Thymus (tissue), 11 donors: Measurements from ENCODE around the gene SLC13A3. TPM values are rescaled to one million over a fixed set of nuclear protein-coding genes. Genes with fewer than 3 reads are reported as not detected.

Experiments
- DNase-seq, 9 donors: peaks; one replicate each; pipeline ENCODE4 v3.0.0-alpha.2; 2013; ENCODE audit warnings: low spot score in 9 of 9, low read depth in 6 of 9, missing footprints in 1 of 9
- H3K27ac ChIP-seq, 2 donors: one replicate each; pipeline ENCODE4 v1.5.1; 2013; ENCODE audit warnings: control low read depth in 1 of 2, low read depth in 1 of 2, low read length in 1 of 2, mild to moderate bottlenecking in 1 of 2, moderate library complexity in 1 of 2
- H3K27me3 ChIP-seq, 2 donors: one replicate each; pipeline ENCODE4 v1.5.1; 2013; ENCODE audit warnings: low read length in 1 of 2; ENCODE audit not compliant: control insufficient read depth in 2 of 2, insufficient read depth in 1 of 2
- H3K36me3 ChIP-seq, 2 donors: one replicate each; pipeline ENCODE4 v1.5.1; 2013; ENCODE audit warnings: low read length in 1 of 2, mild to moderate bottlenecking in 1 of 2, moderate library complexity in 1 of 2; ENCODE audit not compliant: control insufficient read depth in 2 of 2, insufficient read depth in 2 of 2
- H3K4me1 ChIP-seq, 2 donors: one replicate each; pipeline ENCODE4 v1.5.1; 2013; ENCODE audit warnings: low read length in 2 of 2; ENCODE audit not compliant: control insufficient read depth in 2 of 2, insufficient read depth in 2 of 2
- H3K4me3 ChIP-seq, 2 donors: one replicate each; pipeline ENCODE4 v1.5.1; 2013; ENCODE audit warnings: low read length in 2 of 2, control low read depth in 1 of 2, mild to moderate bottlenecking in 1 of 2
- H3K9me3 ChIP-seq, 2 donors: one replicate each; pipeline ENCODE4 v1.5.1; 2013; ENCODE audit warnings: low read length in 1 of 2, mild to moderate bottlenecking in 1 of 2; ENCODE audit not compliant: control insufficient read depth in 2 of 2, insufficient read depth in 1 of 2
- WGBS: extraction: QIAGEN DNeasy Blood & Tissue Kit; methylation state at CpG from one replicate; pipeline ENCODE4 v1.1.7; 2013; 5-methylcytosine and 5-hydroxymethylcytosine counted together
- polyA plus RNA-seq: library from polyadenylated mRNA; stranded (reverse); fragments of 200-250 nt; gene quantifications from one replicate; pipeline ENCODE4 v1.2.3, GENCODE V29; 2013
- total RNA-seq: library from RNA; stranded (reverse); fragments of 120-200 nt; gene quantifications from one replicate; pipeline ENCODE4 v1.2.4, GENCODE V29; 2013
- donor health status: healthy.

Gene SLC13A3
- total and polyA plus RNA-seq, 2 donors, result 1.4 to 1.9 TPM

DNA sequence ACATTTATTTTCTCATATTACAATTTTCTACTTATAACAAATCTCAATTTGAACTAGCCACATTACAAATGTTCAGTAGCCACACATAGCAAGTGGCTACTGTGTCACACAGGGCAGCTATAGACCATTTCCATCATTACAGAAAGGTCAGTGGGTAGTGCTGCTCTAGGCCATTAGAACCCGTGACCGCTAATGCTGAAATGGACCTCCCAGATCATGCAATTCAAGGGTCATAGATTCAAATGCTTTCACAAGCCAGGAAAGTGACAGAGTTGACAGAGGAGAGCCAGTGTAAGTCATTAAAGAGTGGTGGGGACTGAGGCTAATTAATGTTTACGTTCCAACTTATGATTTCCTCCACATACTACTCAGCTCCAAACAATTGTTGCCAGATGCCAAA, 97.3 kb downstream of the SLC13A3 start:
- WGBS, result 98% methylated on average over 3 of the region's 3 CpGs
- no peak overlapping the region for H3K27ac ChIP-seq
- peaks cover 0 to 3% of the 10 kb centered on the region in 2 donors for H3K27me3 ChIP-seq
- H3K4me3 ChIP-seq, result no peak overlapping the region
- H3K9me3 ChIP-seq, result no peaks in the 10 kb centered on the region
- no peaks in the 10 kb centered on the region for H3K36me3 ChIP-seq
- no peak for DNase-seq
- H3K4me1 ChIP-seq, result peaks cover 0 to 8% of the 10 kb centered on the region in 2 donors

DNA sequence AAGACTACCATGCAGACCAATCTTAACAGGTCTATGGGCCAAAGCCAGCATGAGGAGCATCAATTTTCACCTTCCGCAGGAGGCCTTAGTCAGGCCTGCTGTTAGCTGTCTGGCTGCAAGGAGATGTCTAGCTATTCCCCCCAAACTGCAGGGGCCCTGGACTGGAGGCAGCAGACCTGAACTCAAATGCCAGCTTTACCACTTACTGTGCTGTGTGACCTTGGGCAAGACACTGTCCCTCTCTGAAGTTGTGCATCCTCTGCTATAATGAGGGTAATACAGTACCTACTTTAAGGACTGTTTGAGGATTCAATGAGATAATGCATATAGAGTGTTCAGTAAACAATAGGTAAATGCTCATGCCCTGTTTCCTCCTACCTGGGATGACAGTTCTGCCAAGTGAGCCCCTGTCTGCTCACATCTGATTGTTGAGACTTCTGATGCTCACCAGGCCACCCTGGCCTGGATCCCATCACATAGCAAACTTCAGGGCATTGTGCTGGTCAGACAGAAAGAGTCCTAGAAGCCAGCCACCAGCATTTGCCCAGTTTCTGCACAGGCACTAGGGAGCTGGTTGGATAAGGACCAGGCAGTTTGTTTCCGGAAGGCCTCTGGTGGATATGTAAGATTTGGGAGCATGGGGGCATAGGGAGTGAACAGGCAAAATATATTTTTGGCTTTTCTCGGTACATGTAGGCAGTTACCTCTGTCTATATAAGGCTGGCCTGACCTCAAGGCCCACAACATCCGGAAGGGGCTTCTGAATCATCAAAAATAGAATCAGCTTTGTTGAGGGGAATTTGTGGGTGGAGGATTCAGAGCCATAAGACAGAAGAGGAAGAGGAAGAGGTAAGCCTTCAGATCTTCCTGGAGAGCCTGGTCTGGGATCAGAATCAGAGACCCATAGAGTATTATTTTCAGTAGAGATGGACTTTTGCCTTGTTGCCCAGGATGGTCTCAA, 98.5 kb downstream of the SLC13A3 start:
- no peaks in the 10 kb centered on the region for H3K9me3 ChIP-seq
- peaks cover 0 to 8% of the 10 kb centered on the region in 2 donors for H3K4me1 ChIP-seq
- H3K36me3 ChIP-seq, result no peaks in the 10 kb centered on the region
- 30% methylated on average over 4 of the region's 4 CpGs for WGBS
- no peak overlapping the region for H3K4me3 ChIP-seq
- H3K27ac ChIP-seq, result no peak overlapping the region
- H3K27me3 ChIP-seq, result peaks cover 0 to 3% of the 10 kb centered on the region in 2 donors
- DNase-seq, result peak in 2 of 9 donors; percentile 16 to 41

DNA sequence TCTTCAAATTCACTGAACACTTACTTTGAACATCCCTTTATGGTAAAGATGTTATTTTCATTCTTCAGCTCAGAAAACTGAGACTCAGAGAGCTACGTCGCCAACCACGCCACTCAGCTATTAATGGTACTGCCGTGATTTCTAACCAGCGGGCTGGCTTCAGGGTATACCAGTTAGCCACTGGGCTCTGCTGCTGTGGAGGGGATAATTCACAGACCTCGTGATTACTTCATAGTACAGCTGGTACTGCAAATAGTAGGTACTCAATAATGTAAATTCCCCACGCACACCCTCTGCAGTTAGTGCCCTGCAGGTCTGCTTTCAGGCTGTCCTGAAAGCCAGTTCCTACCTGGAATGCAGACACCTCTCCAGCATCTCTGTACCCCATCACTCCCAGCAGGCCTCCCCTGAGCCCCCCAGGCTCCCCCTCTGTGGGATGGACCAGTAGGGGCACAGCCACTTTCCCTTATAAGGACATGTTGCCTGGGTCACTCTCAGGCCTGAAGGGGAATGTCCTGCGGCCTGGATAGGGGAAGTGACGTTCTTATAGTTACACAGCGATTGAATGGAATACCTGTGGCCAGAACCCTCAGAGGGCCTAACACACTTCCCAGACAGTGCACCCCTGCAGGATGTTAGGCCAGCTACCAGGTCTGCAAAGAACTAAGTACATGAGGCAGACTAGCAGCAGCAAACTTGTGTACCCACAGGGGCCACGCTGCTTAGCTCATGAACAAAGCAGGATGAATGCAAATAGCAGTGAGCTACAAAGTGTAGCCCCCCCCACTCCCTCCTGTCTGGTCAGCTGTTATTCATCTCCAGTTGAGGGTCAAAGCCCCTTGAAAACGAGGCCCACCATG, 99.5 kb downstream of the SLC13A3 start:
- 88% methylated on average over 12 of the region's 12 CpGs for WGBS
- H3K27ac ChIP-seq, result no peak overlapping the region
- H3K4me3 ChIP-seq, result no peak overlapping the region
- no peaks in the 10 kb centered on the region for H3K36me3 ChIP-seq
- H3K27me3 ChIP-seq, result peaks cover 0 to 3% of the 10 kb centered on the region in 2 donors
- peaks cover 0 to 8% of the 10 kb centered on the region in 2 donors for H3K4me1 ChIP-seq
- DNase-seq, result no peak
- no peaks in the 10 kb centered on the region for H3K9me3 ChIP-seq

DNA sequence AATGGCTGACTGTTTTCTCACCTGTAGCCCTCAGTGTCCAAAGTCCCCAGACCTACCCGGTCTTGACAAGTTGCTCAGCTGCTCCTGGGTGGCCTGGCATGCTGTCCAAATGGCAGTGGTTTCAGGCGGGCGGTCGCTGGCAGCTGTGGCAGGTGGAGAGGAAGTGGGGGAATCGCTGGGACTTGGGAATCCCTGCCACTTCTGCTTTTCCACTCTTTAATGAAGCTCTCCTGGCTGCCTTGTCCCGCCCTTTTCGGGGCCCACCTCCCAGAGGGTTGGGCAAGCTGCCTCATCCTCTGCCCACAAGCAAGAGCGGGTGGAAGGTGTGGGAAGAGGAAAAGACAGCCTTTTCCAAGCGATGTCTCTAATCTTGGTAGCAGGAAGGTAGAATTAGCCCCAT, 100.8 kb downstream of the SLC13A3 start, which contains the start of gene OCSTAMP:
Gene OCSTAMP, minus strand, starts transcription at position 194 of the 400 bp plus-strand sequence. Its CDS starts 94 bp downstream, at position 100.
- Histone ChIP-seq H3K4me1 (peaks cover 0 to 8% of the 10 kb centered on the region in 2 donors), H3K9me3 (no peaks in the 10 kb centered on the region), H3K36me3 (no peaks in the 10 kb centered on the region), H3K4me3 (no peak within 1 kb of the TSS), H3K27me3 (peaks cover 0 to 3% of the 10 kb centered on the region in 2 donors), H3K27ac (no peak within 1 kb of the TSS)
- WGBS, result 6% methylated on average over 9 of the region's 9 CpGs
- DNase-seq, result no peak

GRCh38 chr20:46549188-46549972, 101.9 kb downstream of the SLC13A3 start:
- WGBS, result 94% methylated on average over 4 of the region's 4 CpGs
- peaks cover 0 to 8% of the 10 kb centered on the region in 2 donors for H3K4me1 ChIP-seq

DNA sequence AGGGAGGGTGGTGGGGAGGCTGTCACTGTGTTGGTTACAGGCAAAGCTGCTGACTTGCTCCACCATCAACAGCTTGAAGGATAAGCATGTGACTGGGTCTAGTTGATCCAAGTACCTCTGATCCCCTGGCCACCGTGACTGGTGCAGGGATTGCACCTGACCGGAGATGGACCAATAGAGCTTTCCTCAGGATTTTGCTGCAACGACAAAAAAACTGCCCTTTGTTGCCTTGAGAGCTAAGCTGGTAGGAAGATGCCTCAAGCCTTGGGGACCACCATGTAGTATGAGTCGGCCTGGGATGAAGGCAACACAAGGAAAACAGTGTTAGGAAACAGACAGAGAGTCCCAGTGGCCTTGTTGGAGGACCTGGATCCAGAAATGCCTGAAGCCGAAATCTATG, 102.6 kb downstream of the SLC13A3 start:
- no peak for DNase-seq
- no peak overlapping the region for H3K4me3 ChIP-seq
- H3K4me1 ChIP-seq, result peaks cover 0 to 8% of the 10 kb centered on the region in 2 donors
- H3K27ac ChIP-seq, result no peak overlapping the region
- H3K27me3 ChIP-seq, result peaks cover 0 to 3% of the 10 kb centered on the region in 2 donors
- WGBS, result 94% methylated on average over 5 of the region's 5 CpGs
- no peaks in the 10 kb centered on the region for H3K36me3 ChIP-seq
- H3K9me3 ChIP-seq, result no peaks in the 10 kb centered on the region

More at GRCh38 chr20:46549188-46549972, 101.9 kb downstream of the SLC13A3 start:
- Histone ChIP-seq H3K36me3 (no peaks in the 10 kb centered on the region), H3K27ac (no peak overlapping the region), H3K9me3 (no peaks in the 10 kb centered on the region), H3K4me3 (no peak overlapping the region), H3K27me3 (peaks cover 0 to 3% of the 10 kb centered on the region in 2 donors)
- no peak for DNase-seq

DNA sequence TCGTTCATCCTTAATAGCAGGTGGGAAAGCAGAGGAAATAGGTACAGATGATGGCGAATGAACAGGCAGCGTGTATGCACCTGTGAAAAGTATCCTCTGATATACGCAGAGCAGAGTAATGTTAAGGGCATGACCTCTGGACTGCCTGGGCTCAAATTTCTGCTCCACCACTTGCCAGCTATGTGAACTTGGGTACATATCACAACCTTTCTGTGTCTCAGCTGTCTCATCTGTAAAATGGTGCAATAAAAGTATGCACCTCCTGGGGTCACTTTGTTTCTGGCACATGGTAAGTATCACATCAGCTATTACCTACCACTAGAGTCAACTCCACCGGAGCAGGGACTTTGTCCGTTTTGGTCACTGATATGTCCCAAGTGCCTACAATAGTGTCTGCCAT, 103.3 kb downstream of the SLC13A3 start:
- Histone ChIP-seq H3K4me3 (no peak overlapping the region), H3K27ac (no peak overlapping the region), H3K36me3 (no peaks in the 10 kb centered on the region), H3K27me3 (peaks cover 0 to 3% of the 10 kb centered on the region in 2 donors), H3K9me3 (no peaks in the 10 kb centered on the region), H3K4me1 (peaks cover 0 to 4% of the 10 kb centered on the region in 2 donors)
- 89% methylated on average over 6 of the region's 6 CpGs for WGBS
- DNase-seq, result no peak

- Histone ChIP-seq H3K36me3 (no peaks in the 10 kb centered on the region), H3K4me1 (no peaks in the 10 kb centered on the region), H3K27me3 (peaks cover 0 to 3% of the 10 kb centered on the region in 2 donors), H3K27ac (no peak overlapping the region), H3K9me3 (no peaks in the 10 kb centered on the region), H3K4me3 (no peak overlapping the region)
- 32% methylated on average over 6 of the region's 6 CpGs for WGBS
- DNase-seq, result no peak
Measured at GRCh38 chr20:46546936-46547335, 104.3 kb downstream of the SLC13A3 start.
